ENCODE results near the gene C1QTNF2. TPM values are rescaled to one million over a fixed set of nuclear protein-coding genes. Genes with fewer than 3 reads are reported as not detected.

Gene C1QTNF2, protein sequence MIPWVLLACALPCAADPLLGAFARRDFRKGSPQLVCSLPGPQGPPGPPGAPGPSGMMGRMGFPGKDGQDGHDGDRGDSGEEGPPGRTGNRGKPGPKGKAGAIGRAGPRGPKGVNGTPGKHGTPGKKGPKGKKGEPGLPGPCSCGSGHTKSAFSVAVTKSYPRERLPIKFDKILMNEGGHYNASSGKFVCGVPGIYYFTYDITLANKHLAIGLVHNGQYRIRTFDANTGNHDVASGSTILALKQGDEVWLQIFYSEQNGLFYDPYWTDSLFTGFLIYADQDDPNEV
- total RNA-seq = 0.29 and 0.71 TPM in 2 replicates

DNA sequence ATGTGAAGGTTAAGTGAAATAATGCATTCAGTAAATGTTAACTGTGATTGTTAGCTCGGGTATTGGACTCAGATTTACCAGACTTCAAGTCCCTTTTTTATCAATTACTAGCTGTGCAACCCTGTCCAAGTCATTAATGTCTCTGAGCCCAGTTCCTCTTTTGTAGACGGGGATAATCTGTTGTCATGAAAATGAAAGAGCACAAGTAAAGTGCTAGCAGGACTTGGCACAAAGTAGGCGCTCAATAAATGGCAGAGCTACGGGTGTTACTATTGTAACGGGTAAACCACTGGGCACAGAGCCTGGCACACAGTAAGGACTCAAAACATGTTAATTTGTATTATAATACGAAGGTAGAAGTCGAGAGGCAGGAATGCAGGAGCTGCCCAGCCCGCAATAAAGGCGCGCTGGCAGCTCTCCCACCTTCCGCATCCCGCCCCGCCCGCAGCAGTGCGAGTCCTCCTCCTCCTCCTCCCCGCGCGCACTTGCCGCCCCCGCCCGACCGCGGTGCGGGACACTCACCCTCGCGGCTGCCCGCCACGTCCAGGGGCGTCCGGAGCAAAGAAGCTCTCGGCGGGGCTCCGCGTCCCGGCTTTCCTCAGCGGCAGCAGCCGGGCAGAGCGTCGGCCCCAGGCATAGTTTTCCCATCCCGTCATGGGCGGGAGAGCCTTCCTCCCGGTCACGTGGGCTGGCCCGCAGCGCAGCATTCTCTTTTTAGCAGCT, at the start of gene C1QTNF2:
TSS of gene C1QTNF2 (minus strand) at position 637 of the 723 bp plus-strand sequence. CDS start 15,615 bp downstream, outside the sequence.

DNA sequence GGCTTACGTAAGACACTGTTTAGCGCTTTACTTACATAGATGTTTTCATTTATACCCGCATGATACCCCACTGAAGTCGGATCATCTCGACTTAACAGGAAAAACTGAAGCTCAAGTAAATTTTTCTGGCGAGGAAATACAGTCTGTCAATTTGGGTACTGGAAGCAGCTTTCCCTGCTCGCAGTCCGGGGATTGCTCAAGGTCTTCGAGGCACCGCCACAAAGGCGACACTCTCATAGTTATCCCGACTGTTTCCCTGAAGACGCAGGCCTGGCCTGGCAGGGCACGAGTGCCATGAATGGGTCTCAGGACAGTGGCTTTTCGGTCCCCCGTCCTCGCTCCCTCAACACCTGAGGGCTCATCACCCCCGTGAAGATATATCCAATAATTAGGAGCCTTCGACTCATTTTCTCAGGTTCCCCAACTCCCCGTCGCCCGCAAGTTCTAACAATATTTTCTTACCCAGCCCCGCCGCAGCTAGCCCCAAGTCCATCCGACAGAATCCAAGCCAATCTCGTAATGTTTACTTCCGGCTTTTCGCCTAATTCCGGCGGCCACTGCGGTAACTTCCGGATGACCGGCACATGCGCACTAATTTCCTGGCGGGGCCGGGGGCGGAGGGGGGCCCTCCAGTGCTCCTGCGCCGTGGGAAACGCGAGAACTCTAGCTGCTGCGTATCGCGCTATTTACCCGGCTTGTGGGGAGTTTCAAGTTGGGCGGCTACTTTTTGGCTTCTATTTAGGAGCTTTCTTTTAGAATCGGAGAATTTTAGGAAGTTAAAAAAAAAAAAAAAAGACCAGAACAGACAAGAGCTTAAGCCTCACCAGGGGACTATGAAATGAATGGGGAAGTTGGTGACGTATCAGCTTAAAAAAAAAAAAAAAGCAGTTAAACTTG, 48.4 kb upstream of the C1QTNF2 start, which contains the start of gene SLU7:
TSS of gene SLU7 (minus strand) at position 521 of the 897 bp plus-strand sequence. CDS start 3,787 bp downstream, outside the sequence.

DNA sequence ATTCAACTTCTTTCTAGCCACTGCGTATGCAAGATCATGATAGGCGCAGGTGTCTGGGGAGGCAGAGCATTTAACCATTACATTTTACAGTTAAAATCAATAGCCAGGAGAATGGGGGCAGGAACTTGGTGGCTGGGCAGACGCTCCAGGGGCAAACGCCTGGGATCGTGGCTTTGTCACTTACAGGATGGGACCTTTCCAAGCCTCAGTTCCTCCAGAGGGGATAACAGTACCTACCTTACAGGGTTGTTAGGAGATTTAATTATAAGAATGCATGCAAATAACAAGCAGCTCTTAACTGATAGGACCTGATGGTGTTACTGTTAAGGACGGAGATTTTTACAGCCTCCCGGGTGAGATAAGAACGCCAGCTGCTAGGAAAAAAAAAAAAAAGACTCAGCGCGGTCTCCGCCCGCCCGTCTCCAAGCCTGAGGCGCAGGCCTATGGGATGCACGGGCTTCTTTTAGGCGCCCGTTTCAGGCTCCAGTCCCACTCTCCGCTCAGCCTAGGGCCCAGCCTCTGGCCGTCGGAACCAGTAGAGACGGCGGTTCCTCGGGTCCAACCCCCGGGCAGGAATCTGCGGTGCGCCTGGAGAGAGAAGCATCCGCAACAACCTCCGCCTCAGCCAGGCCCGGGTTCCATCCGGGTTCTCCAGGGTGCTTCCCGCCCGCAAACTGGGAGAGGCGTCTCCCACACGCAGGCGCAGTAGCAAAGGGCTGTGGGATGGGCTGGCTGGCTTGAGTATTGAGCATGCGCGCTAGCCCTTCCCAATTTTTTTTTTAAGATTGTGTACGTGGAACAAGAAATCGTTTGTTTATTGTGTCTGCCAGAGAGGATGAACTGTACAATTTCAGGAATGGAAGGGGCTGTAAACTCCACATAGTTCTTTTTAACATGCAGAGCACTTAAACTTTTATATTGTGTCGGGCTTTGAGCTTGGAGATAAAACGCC, 29.3 kb upstream of the C1QTNF2 start, which contains the start of gene FAM200C:
TSS of gene FAM200C (minus strand) at position 653 of the 952 bp plus-strand sequence. CDS start 4,564 bp downstream, outside the sequence.

DNA sequence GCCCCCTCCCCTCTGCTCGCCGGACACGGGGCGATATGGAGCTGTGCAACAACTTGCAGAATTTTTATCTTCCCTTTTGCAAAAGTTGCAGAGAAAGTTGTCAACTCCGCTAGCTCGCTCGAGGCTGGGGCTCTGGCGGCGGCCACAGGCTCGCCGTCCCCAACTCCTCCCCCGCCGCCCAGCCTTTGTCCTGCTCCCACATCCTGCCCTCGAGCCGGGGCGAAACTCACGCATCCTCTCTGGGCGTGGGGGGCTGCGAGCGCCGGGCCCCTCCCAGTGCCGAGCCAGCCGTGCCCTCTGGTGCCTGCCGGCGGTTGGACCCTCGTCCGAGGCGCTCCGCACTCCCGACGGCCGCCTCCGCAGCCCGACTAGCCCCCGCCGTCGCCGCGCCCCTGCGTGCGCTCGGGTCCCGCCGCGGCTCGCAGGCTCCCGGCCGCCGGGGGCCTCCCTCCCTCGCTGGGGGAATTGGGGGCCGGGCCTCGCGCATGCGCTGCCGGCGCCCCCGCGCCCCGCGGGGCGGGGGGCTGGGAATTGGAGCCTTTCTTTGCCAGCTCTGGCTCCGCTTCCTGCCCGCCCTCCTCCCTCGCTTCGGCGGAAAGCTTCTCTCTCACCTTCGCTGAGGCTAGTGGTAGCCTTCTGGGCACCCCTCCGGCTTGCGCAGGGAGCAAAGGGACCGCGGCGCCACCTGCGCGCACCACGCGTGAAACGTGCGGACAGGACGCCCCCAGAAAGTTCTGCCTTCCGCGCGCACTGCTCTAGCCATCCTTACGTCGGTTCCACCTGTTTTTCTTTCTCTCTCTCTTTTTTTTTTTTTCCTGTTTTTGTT, 58.1 kb downstream of the C1QTNF2 start, which contains the start of gene CCNJL:
TSS of gene CCNJL (minus strand) at position 431 of the 826 bp plus-strand sequence. CDS start 641 bp downstream, outside the sequence.

Other genes with a start within 250 kb of the C1QTNF2 start
- not detected in 2 replicates for gene FABP6, start 141.1 kb downstream of the C1QTNF2 start, total RNA-seq
- gene CCNJL, start 58.1 kb downstream of the C1QTNF2 start, total RNA-seq = not detected in 2 replicates
- gene FAM200C, start 29.4 kb upstream of the C1QTNF2 start, total RNA-seq = 2.6 and 2.8 TPM in 2 replicates
- 22.8 and 36.9 TPM in 2 replicates for gene SLU7, start 48.5 kb upstream of the C1QTNF2 start, total RNA-seq
- gene PTTG1, start 51.2 kb upstream of the C1QTNF2 start, total RNA-seq = 227 and 293 TPM in 2 replicates

All from myometrial cell (primary cell).